NCI-H2171 (cell line): ENCODE data around the gene XAB2.

Experiments used
- DNase-seq: peaks from one replicate; lab custom pipeline; 2025; lab: John Stamatoyannopoulos, UW

Gene XAB2

GRCh38 chr19:7611541-7612279 is 17.6 kb downstream of the XAB2 start:
- DNase-seq: no peak

- no peak for DNase-seq
Measured at GRCh38 chr19:7610491-7611240, 18.7 kb downstream of the XAB2 start.

- no peak for DNase-seq
Measured at GRCh38 chr19:7607874-7608560, 21.3 kb downstream of the XAB2 start.

GRCh38 chr19:7607212-7607873 is 22.0 kb downstream of the XAB2 start:
- DNase-seq: no peak

- DNase-seq: no peak
Measured at GRCh38 chr19:7606289-7606688, 23.1 kb downstream of the XAB2 start.

GRCh38 chr19:7605490-7606222 is 23.7 kb downstream of the XAB2 start:
- DNase-seq: no peak

- no peak for DNase-seq
Measured at GRCh38 chr19:7603919-7604318, 25.4 kb downstream of the XAB2 start.

GRCh38 chr19:7602935-7603497 is 26.3 kb downstream of the XAB2 start:
- DNase-seq: no peak

GRCh38 chr19:7602240-7602934 is 27.0 kb downstream of the XAB2 start:
- no peak for DNase-seq

GRCh38 chr19:7600721-7601120 is 28.6 kb downstream of the XAB2 start:
- DNase-seq: no peak

GRCh38 chr19:7598180-7598579 is 31.2 kb downstream of the XAB2 start:
- DNase-seq: no peak

- DNase-seq: no peak
Measured at GRCh38 chr19:7597689-7598088, 31.7 kb downstream of the XAB2 start.

- DNase-seq: no peak
Measured at GRCh38 chr19:7596211-7596937, 33.0 kb downstream of the XAB2 start.

- peak; percentile 86 for DNase-seq
Measured at GRCh38 chr19:7595466-7596133, 33.7 kb downstream of the XAB2 start, which contains the start of gene CAMSAP3. Gene CAMSAP3, plus strand, starts transcription at chr19:7595863. Its CDS starts 140 bp downstream, at chr19:7596003.

- DNase-seq: no peak
Measured at GRCh38 chr19:7590256-7590655, 39.1 kb downstream of the XAB2 start.

GRCh38 chr19:7589822-7590221 is 39.5 kb downstream of the XAB2 start:
- no peak for DNase-seq

GRCh38 chr19:7582446-7582845 is 46.9 kb downstream of the XAB2 start:
- no peak for DNase-seq

- DNase-seq: no peak
Measured at GRCh38 chr19:7579182-7579581, 50.2 kb downstream of the XAB2 start.

GRCh38 chr19:7578127-7578526 is 51.2 kb downstream of the XAB2 start:
- DNase-seq: no peak
